Naive thymus-derived CD4-positive, alpha-beta T cell (primary cell): ENCODE measurements around the gene CACNG8. TPM values are rescaled to one million over a fixed set of nuclear protein-coding genes. Genes with fewer than 3 reads are reported as not detected.

Experiments used
- ATAC-seq: fragments of 150-1000 bp; cut with Tn5 transposase; 2 replicates; pipeline ENCODE4 v1.10.0; 2021; ENCODE audit warnings: mild to moderate bottlenecking, moderate library complexity
- CTCF ChIA-PET: fragments of 350-600 bp; sonication (Branson Sonifier 250); formaldehyde crosslinking; loops from one replicate; lab custom pipeline; 2021; ENCODE audit warnings: antibody characterized with exemption; lab: Charles Lee
- POLR2A ChIA-PET: fragments of 350-600 bp; sonication (Branson Sonifier 250); formaldehyde crosslinking; loops from one replicate; lab custom pipeline; 2021; ENCODE audit warnings: antibody characterized with exemption, inconsistent platforms; lab: Charles Lee
- DNase-seq, 9 donors: peaks; one replicate each; pipeline versions ENCODE4 v3.0.0 to v3.0.0-alpha.2; 2020 to 2022; ENCODE audit warnings: mixed read lengths in 1 of 9
- H3K27ac ChIP-seq: one replicate; pipeline ENCODE4 v1.7.0; 2013; ENCODE audit warnings: mild to moderate bottlenecking, low read depth, low read length, moderate library complexity
- H3K27me3 ChIP-seq, 2 donors: one replicate each; pipeline ENCODE4 v1.7.0; 2013; ENCODE audit warnings: low read length in 2 of 2, mild to moderate bottlenecking in 2 of 2, moderate library complexity in 2 of 2; ENCODE audit not compliant: control insufficient read depth in 2 of 2, insufficient read depth in 2 of 2
- H3K36me3 ChIP-seq, 3 experiments: 1 replicate in 2 of 3; 2 replicates in 1 of 3; pipeline ENCODE4 v1.7.0; 2013; ENCODE audit warnings: low read length in 3 of 3, mild to moderate bottlenecking in 3 of 3, moderate library complexity in 1 of 3; ENCODE audit not compliant: insufficient read depth in 3 of 3, control insufficient read depth in 2 of 3
- H3K4me1 ChIP-seq, 2 donors: one replicate each; pipeline ENCODE4 v1.7.0; 2013; ENCODE audit warnings: low read length in 2 of 2, mild to moderate bottlenecking in 2 of 2, moderate library complexity in 1 of 2; ENCODE audit not compliant: control insufficient read depth in 2 of 2, insufficient read depth in 2 of 2
- H3K4me3 ChIP-seq: 2 replicates; pipeline ENCODE4 v1.7.0; 2013; ENCODE audit warnings: mild to moderate bottlenecking, low read length
- H3K9me3 ChIP-seq, 3 experiments: 1 replicate in 2 of 3; 2 replicates in 1 of 3; pipeline ENCODE4 v1.7.0; 2013; ENCODE audit warnings: low read length in 3 of 3; ENCODE audit not compliant: control insufficient read depth in 2 of 3
- H3K27ac Mint-ChIP-seq, 9 donors: one replicate each; pipeline ENCODE4 v1.8.0; 2020 to 2022; ENCODE audit warnings: mixed read lengths in 9 of 9, mild to moderate bottlenecking in 8 of 9, moderate library complexity in 5 of 9, inconsistent platforms in 2 of 9
- H3K27me3 Mint-ChIP-seq, 5 donors: one replicate each; pipeline ENCODE4 v1.8.0; 2021 to 2022; ENCODE audit warnings: mixed read lengths in 5 of 5, mild to moderate bottlenecking in 1 of 5
- H3K36me3 Mint-ChIP-seq, 5 donors: one replicate each; pipeline ENCODE4 v1.8.0; 2020 to 2022; ENCODE audit warnings: mixed read lengths in 5 of 5, mild to moderate bottlenecking in 3 of 5, inconsistent platforms in 1 of 5
- H3K4me1 Mint-ChIP-seq, 7 donors: one replicate each; pipeline ENCODE4 v1.8.0; 2020 to 2022; ENCODE audit warnings: mixed read lengths in 7 of 7, mild to moderate bottlenecking in 3 of 7, inconsistent platforms in 1 of 7
- H3K4me3 Mint-ChIP-seq, 10 donors: one replicate each; pipeline ENCODE4 v1.8.0; 2020 to 2022; ENCODE audit warnings: mild to moderate bottlenecking in 10 of 10, mixed read lengths in 10 of 10, moderate library complexity in 6 of 10, inconsistent platforms in 2 of 10
- H3K9me3 Mint-ChIP-seq, 11 donors: one replicate each; pipeline ENCODE4 v1.8.0; 2020 to 2022; ENCODE audit warnings: mixed read lengths in 11 of 11, mild to moderate bottlenecking in 4 of 11, inconsistent platforms in 1 of 11, moderate library complexity in 1 of 11
- intact Hi-C, 2 donors: fragments of 100-400 bp; cut with micrococcal nuclease; formaldehyde crosslinking; loops; one replicate each; pipeline ENCODE4 v1.15.1; 2023
- polyA plus RNA-seq, 2 donors: library from polyadenylated mRNA; unstranded; fragments of 300-500 nt; fragmentation: Illumina TruSeq; gene quantifications; one replicate each; pipeline ENCODE4 v1.2.3, GENCODE V29; 2021
- total RNA-seq, 6 experiments: library from RNA in 5 of 6; stranded (reverse) in 5 of 6; gene quantifications; 1 replicate in 5 of 6; 2 replicates in 1 of 6; pipeline ENCODE4 v1.2.3 and lab custom pipeline; 2021 to 2026

Gene CACNG8
- total and polyA plus RNA-seq, 7 experiments from 2014 or later, result 0.24 to 0.34 TPM; not detected in 5

DNA sequence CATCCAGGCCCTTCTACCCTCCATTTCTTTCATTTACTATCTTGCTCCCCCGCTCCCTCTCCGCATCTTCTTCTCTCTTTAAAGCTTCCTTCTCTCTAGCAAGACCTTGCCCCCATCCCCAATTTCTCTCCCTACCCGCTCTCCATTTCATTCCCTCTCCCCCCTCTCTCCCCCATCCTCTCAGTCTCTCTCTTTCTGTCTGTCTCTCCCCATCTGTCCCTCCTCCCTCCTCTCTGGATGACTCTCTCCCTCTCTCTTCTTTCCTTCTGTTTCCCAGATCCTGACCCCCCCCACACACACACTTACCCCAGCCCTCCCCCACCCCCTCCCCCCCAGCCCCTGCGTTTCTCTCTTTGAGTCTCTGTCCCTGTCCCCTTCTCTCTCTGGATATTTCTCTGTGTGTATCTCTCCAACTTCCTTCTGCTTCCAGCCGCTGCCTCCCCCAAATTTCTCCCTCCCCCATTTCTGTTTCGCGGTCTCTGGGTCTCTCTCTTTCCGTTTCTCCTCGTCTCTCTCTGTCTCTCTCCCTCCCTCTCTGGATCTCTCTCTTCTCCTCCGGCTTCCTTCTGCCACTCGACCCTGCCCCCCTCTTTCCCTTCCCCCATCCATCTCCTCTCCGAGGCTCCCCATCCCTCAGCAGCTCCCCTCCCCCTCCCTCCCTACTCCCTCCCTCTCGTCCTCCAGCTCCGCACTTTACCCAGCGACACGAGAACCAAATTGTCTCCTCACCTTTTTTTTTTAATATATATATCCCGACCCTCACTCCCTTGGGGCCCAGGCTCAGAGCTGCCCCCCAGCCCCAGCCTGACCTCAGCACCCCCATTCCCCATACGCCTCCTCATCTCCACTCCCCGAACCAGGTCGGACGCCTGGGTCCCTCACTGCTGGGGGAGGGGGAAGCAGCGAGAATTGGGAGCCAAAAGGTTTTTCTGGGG, 3.6 kb upstream of the CACNG8 start:
- Histone ChIP-seq H3K4me3 (no peak overlapping the region), H3K27me3 (peaks cover 0 to 10% of the 10 kb centered on the region in 2 donors), H3K9me3 (no peaks in the 10 kb centered on the region), H3K4me1 (no peaks in the 10 kb centered on the region), H3K27ac (no peak overlapping the region), H3K36me3 (no peaks in the 10 kb centered on the region)
- Mint-ChIP-seq H3K4me3 (peak overlapping the region in 3 of 10 donors; percentile 7 to 53 (median 13)), H3K4me1 (peaks cover 0 to 21% (median 9%) of the 10 kb centered on the region in 7 donors), H3K36me3 (peaks cover 0 to 4% (median 0%) of the 10 kb centered on the region in 5 donors), H3K27me3 (peaks cover 63 to 83% (median 70%) of the 10 kb centered on the region in 5 donors), H3K27ac (no peak overlapping the region), H3K9me3 (peaks cover 0 to 12% (median 2%) of the 10 kb centered on the region in 11 donors)
- DNase-seq (no peak), ATAC-seq (no peak)
- intact Hi-C loops, result no loop called here
- ChIA-PET POLR2A (no interaction called here), CTCF (no interaction called here)

GRCh38 chr19:53960187-53960586, 2.5 kb upstream of the CACNG8 start:
- H3K27ac ChIP-seq, result no peak overlapping the region
- H3K36me3 ChIP-seq, result no peaks in the 10 kb centered on the region
- Mint-ChIP-seq H3K27me3 (peaks cover 74 to 84% (median 76%) of the 10 kb centered on the region in 5 donors), H3K27ac (peak overlapping the region in 1 of 9 donors; percentile 1), H3K9me3 (peaks cover 0 to 11% (median 1%) of the 10 kb centered on the region in 11 donors), H3K36me3 (peaks cover 0 to 9% (median 0%) of the 10 kb centered on the region in 5 donors), H3K4me1 (peaks cover under 1 to 26% (median 12%) of the 10 kb centered on the region in 7 donors), H3K4me3 (no peak overlapping the region)
- intact Hi-C loops, result no loop called here
- POLR2A ChIA-PET, result no interaction called here
- CTCF ChIA-PET, result no interaction called here
- peaks cover 0 to 10% of the 10 kb centered on the region in 2 donors for H3K27me3 ChIP-seq
- no peaks in the 10 kb centered on the region for H3K4me1 ChIP-seq
- H3K9me3 ChIP-seq, result no peaks in the 10 kb centered on the region
- ATAC-seq (no peak), DNase-seq (no peak)
- H3K4me3 ChIP-seq, result no peak overlapping the region

DNA sequence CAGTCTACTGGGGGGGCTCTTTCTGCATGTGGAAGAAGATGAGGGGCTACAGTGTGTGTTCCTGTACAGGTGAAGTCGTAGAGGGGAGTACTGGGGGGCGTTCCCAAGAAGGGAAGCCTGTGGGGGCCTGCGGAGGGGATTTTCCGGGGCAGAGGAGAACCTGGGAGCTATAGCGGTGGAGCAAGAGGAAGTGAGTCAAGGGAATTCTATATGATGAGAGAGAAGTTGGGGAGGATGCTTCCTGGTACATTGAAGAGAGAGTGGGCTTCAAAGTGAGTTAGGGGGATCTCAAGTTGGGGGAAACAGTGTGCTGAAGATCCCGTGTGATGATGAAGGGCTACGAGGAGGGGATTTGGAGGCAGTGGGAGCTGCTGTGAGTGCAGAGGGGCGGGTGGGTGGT, 1.9 kb upstream of the CACNG8 start:
- peaks cover 2 to 27% (median 12%) of the 10 kb centered on the region in 7 donors for H3K4me1 Mint-ChIP-seq
- peaks cover 0 to 10% of the 10 kb centered on the region in 2 donors for H3K27me3 ChIP-seq
- no peaks in the 10 kb centered on the region for H3K4me1 ChIP-seq
- ChIA-PET CTCF (no interaction called here), POLR2A (no interaction called here)
- H3K36me3 Mint-ChIP-seq, result peaks cover 0 to 12% (median 0%) of the 10 kb centered on the region in 5 donors
- H3K9me3 ChIP-seq, result no peaks in the 10 kb centered on the region
- H3K9me3 Mint-ChIP-seq, result peaks cover 0 to 11% (median 1%) of the 10 kb centered on the region in 11 donors
- intact Hi-C loops, result no loop called here
- no peak overlapping the region for H3K27ac ChIP-seq
- H3K27me3 Mint-ChIP-seq, result peaks cover 75 to 84% (median 80%) of the 10 kb centered on the region in 5 donors
- DNase-seq, result no peak
- no peak overlapping the region for H3K4me3 Mint-ChIP-seq
- ATAC-seq, result no peak
- H3K4me3 ChIP-seq, result no peak overlapping the region
- no peaks in the 10 kb centered on the region for H3K36me3 ChIP-seq
- H3K27ac Mint-ChIP-seq, result no peak overlapping the region

DNA sequence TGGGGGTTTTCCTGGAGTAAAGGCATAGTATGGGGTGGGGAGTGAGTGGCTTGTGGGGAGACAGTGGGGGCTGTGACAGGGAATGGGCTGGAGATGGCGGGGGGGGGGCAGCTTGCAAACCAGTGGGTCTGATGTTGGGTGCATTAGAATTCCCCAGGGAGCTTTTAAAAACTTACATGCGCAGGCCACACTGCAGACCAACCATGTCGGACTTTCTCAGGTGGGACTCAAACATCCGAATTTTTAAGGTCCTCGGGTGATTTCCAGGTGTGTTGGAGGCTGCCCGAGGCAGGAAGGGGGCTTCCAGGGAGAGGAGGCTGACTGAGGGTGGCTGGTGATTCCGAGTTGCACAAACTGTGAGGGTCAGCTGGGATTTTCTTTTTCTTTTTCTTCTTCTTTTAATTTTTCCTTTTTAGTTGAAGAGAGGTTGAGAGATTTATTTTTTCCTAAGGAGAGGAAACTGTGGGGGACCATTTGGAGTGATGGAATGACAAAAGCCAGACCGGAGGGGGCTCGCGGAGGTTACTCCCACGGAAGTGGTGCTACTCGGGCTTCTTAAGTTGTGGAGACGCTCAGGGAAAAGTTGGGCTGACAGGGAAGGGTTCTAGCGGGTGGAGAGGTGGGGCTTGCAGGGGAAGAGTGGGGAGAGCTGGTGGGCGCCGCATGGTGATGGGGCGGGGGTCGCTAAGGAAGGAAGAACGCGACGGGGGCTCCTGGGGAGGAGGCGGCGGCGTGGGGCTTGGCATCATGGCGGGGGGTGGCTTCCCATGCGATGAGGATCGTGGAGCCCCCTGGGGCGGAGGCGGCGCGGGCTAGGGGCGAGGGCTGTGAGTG, 997 bp upstream of the CACNG8 start:
- Mint-ChIP-seq H3K4me1 (peaks cover 2 to 27% (median 12%) of the 10 kb centered on the region in 7 donors), H3K36me3 (peaks cover 0 to 12% (median 0%) of the 10 kb centered on the region in 5 donors), H3K27ac (no peak overlapping the region), H3K9me3 (peaks cover 0 to 12% (median 2%) of the 10 kb centered on the region in 11 donors), H3K4me3 (peak overlapping the region in 1 of 10 donors; percentile 3), H3K27me3 (peaks cover 76 to 86% (median 81%) of the 10 kb centered on the region in 5 donors)
- peaks cover 0 to 10% of the 10 kb centered on the region in 2 donors for H3K27me3 ChIP-seq
- ChIA-PET CTCF (interaction anchor here (0.6 kb wide), 1 partner anchor 19 kb away, joined by 3 read pairs; no protein-coding TSS in a partner anchor), POLR2A (no interaction called here)
- no peak for DNase-seq
- no peaks in the 10 kb centered on the region for H3K9me3 ChIP-seq
- no peak for ATAC-seq
- no peaks in the 10 kb centered on the region for H3K36me3 ChIP-seq
- intact Hi-C loops, result no loop called here
- H3K4me3 ChIP-seq, result no peak overlapping the region
- no peaks in the 10 kb centered on the region for H3K4me1 ChIP-seq
- no peak overlapping the region for H3K27ac ChIP-seq

GRCh38 chr19:53965091-53965490, 2.4 kb downstream of the CACNG8 start:
- DNase-seq (no peak), ATAC-seq (no peak)
- H3K36me3 Mint-ChIP-seq, result peaks cover 0 to 12% (median 0%) of the 10 kb centered on the region in 5 donors
- H3K4me1 Mint-ChIP-seq, result peaks cover 0 to 24% (median 8%) of the 10 kb centered on the region in 7 donors
- H3K27ac ChIP-seq, result no peak overlapping the region
- H3K36me3 ChIP-seq, result no peaks in the 10 kb centered on the region
- intact Hi-C loops, result no loop called here
- no peaks in the 10 kb centered on the region for H3K9me3 ChIP-seq
- H3K9me3 Mint-ChIP-seq, result peaks cover 0 to 11% (median 0%) of the 10 kb centered on the region in 11 donors
- H3K27me3 ChIP-seq, result no peaks in the 10 kb centered on the region
- CTCF ChIA-PET, result no interaction called here
- H3K27me3 Mint-ChIP-seq, result peaks cover 45 to 79% (median 59%) of the 10 kb centered on the region in 5 donors
- no peak overlapping the region for H3K4me3 ChIP-seq
- no peaks in the 10 kb centered on the region for H3K4me1 ChIP-seq
- POLR2A ChIA-PET, result no interaction called here
- H3K27ac Mint-ChIP-seq, result no peak overlapping the region
- H3K4me3 Mint-ChIP-seq, result peak overlapping the region in 1 of 10 donors; percentile 61

DNA sequence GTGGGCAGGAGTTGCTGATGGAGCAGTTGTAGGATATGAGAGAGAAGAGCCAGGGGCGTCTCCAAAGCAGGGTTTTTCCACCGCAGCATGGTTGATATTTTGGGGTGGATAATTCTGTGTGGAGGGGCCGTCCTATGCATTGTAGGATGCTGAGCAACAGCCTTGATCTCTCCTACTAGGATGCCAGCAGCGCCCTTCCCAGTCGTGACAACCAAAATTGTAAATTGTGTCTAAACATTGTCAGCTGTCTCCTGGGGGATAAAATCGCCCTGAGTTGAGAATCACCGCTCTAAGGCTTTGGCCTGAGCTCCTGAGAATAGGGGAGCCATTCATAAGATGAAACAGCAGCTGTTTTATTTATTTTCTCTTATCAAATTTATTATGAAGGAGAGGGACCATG, 4.2 kb downstream of the CACNG8 start:
- Mint-ChIP-seq H3K27ac (no peak overlapping the region), H3K9me3 (peaks cover 0 to 3% (median 0%) of the 10 kb centered on the region in 11 donors), H3K4me1 (peaks cover 0 to 13% (median 4%) of the 10 kb centered on the region in 7 donors), H3K36me3 (peaks cover 0 to 12% (median 0%) of the 10 kb centered on the region in 5 donors), H3K4me3 (no peak overlapping the region), H3K27me3 (peaks cover 28 to 74% (median 47%) of the 10 kb centered on the region in 5 donors)
- ATAC-seq, result no peak
- H3K4me3 ChIP-seq, result no peak overlapping the region
- ChIA-PET CTCF (no interaction called here), POLR2A (no interaction called here)
- DNase-seq, result no peak
- H3K4me1 ChIP-seq, result no peaks in the 10 kb centered on the region
- H3K27ac ChIP-seq, result no peak overlapping the region
- intact Hi-C loops, result no loop called here
- no peaks in the 10 kb centered on the region for H3K27me3 ChIP-seq
- H3K9me3 ChIP-seq, result no peaks in the 10 kb centered on the region
- H3K36me3 ChIP-seq, result no peaks in the 10 kb centered on the region
